PC-3 (cell line): ENCODE data around the gene TMOD2.

ENCODE experiments used
- EZH2 ChIP-seq: fragments of 300-600 bp; sonication (generic); IDR thresholded peaks from one replicate; pipeline ENCODE4 v1.6.1; 2017; ENCODE audit warnings: antibody characterized with exemption, mild to moderate bottlenecking, low read length; ENCODE audit not compliant: unreplicated experiment
- TF ChIP-seq, protein P1 (sequence below): fragments of 300-600 bp; sonication (generic); conservative IDR thresholded peaks from 2 replicates; pipeline ENCODE4 v1.5.1; 2017; ENCODE audit warnings: antibody characterized with exemption, low read depth, mild to moderate bottlenecking, low read length

DNA sequence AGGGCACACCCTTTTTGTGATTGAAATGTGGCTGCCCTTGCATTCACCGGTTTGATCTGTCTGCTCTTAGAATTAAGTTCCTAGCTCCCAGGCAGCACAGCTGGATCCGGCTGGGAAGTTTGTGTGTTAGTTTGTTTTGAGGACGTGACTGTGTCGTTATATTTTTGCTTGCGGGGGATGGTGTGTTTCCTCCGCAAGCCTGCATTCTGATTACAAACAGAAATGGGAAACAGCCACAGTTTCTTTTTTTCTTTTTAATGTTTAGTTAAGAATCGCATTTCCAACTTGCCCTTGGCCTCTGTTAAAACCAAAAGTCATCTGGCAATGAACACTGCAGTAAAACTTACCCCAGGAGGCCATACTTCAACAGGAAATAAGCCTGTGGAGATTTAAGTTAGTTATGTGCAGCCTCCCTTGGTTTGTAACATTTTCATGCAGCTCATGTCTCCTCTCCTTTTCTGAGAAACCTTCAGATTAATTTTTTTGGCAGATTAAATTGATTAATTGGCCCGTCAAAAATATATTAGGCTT lies 78.9 kb downstream of the TMOD2 start:
- TF ChIP-seq EZH2, result no peak
- TF ChIP-seq, protein P1, sequence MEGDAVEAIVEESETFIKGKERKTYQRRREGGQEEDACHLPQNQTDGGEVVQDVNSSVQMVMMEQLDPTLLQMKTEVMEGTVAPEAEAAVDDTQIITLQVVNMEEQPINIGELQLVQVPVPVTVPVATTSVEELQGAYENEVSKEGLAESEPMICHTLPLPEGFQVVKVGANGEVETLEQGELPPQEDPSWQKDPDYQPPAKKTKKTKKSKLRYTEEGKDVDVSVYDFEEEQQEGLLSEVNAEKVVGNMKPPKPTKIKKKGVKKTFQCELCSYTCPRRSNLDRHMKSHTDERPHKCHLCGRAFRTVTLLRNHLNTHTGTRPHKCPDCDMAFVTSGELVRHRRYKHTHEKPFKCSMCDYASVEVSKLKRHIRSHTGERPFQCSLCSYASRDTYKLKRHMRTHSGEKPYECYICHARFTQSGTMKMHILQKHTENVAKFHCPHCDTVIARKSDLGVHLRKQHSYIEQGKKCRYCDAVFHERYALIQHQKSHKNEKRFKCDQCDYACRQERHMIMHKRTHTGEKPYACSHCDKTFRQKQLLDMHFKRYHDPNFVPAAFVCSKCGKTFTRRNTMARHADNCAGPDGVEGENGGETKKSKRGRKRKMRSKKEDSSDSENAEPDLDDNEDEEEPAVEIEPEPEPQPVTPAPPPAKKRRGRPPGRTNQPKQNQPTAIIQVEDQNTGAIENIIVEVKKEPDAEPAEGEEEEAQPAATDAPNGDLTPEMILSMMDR, result no peak
